SK-N-SH treated with all-trans-retinoic acid at 6 μM for 48 hours (cell line): ENCODE results near the gene WIPF1.

Experiments
- ATAC-seq: fragments of 200-7000 bp; cut with Tn5 transposase; 3 replicates; pipeline ENCODE4 v1.9.1; 2020; ENCODE audit warnings: mild to moderate bottlenecking, moderate library complexity
- ARNTL ChIP-seq: fragments of 450-650 bp; formaldehyde crosslinking; IDR thresholded peaks from 2 replicates; pipeline ENCODE4 v1.5.0; 2020; ENCODE audit warnings: low read depth, mild to moderate bottlenecking, moderate library complexity, borderline replicate concordance
- CSDC2 ChIP-seq: fragments of 250-450 bp; sonication (Bioruptor Pico); IDR thresholded peaks from 2 replicates; pipeline ENCODE4 v1.5.0; 2020; ENCODE audit warnings: mild to moderate bottlenecking, moderate library complexity
- GLIS3 ChIP-seq: fragments of 250-450 bp; sonication (Bioruptor Pico); IDR thresholded peaks from 2 replicates; pipeline ENCODE4 v1.5.0; 2020; ENCODE audit warnings: mild to moderate bottlenecking, moderate library complexity
- OSR1 ChIP-seq: fragments of 250-450 bp; sonication (Bioruptor Pico); IDR thresholded peaks from 2 replicates; pipeline ENCODE4 v1.8.0; 2022; ENCODE audit warnings: moderate library complexity, mild to moderate bottlenecking, inconsistent platforms
- SNAI2 ChIP-seq: fragments of 250-450 bp; sonication (Bioruptor Pico); IDR thresholded peaks from 2 replicates; pipeline ENCODE4 v1.5.0; 2020; ENCODE audit warnings: mild to moderate bottlenecking, moderate library complexity
- TCF4 ChIP-seq: fragments of 250-450 bp; sonication (Bioruptor Pico); IDR thresholded peaks from 2 replicates; pipeline ENCODE4 v1.8.0; 2021; ENCODE audit warnings: mild to moderate bottlenecking, moderate library complexity, borderline replicate concordance
- TOX ChIP-seq: fragments of 250-450 bp; sonication (Bioruptor Pico); IDR thresholded peaks from 2 replicates; pipeline ENCODE4 v1.8.0; 2021; ENCODE audit warnings: mild to moderate bottlenecking, moderate library complexity, borderline replicate concordance
- ZC3H10 ChIP-seq: fragments of 250-450 bp; sonication (Bioruptor Pico); IDR thresholded peaks from 2 replicates; pipeline ENCODE4 v1.5.1; 2021; ENCODE audit warnings: mild to moderate bottlenecking, moderate library complexity
- ZFP3 ChIP-seq: fragments of 250-450 bp; sonication (Bioruptor Pico); IDR thresholded peaks from 2 replicates; pipeline ENCODE4 v1.5.0; 2020; ENCODE audit warnings: mild to moderate bottlenecking, moderate library complexity
- ZNF565 ChIP-seq: fragments of 450-650 bp; formaldehyde crosslinking; conservative IDR thresholded peaks from 2 replicates; pipeline ENCODE4 v1.5.0; 2020; ENCODE audit warnings: low read depth, mild to moderate bottlenecking, moderate library complexity
- ZNF70 ChIP-seq: fragments of 450-650 bp; formaldehyde crosslinking; IDR thresholded peaks from 2 replicates; pipeline ENCODE4 v1.5.0; 2020; ENCODE audit warnings: mild to moderate bottlenecking, moderate library complexity
- TF ChIP-seq, protein P1 (sequence below): fragments of 250-450 bp; sonication (Bioruptor Pico); IDR thresholded peaks from 2 replicates; pipeline ENCODE4 v1.5.1; 2020; ENCODE audit warnings: low read depth, mild to moderate bottlenecking, moderate library complexity
- TF ChIP-seq, protein P2 (sequence below): fragments of 250-450 bp; sonication (Bioruptor Pico); IDR thresholded peaks from 2 replicates; pipeline ENCODE4 v1.8.0; 2020; ENCODE audit warnings: mild to moderate bottlenecking, moderate library complexity, borderline replicate concordance
- TF ChIP-seq, protein P3 (sequence below): fragments of 250-450 bp; sonication (Bioruptor Pico); IDR thresholded peaks from 2 replicates; pipeline ENCODE4 v1.8.0; 2021; ENCODE audit warnings: low read depth, mild to moderate bottlenecking, moderate library complexity, borderline replicate concordance
- TF ChIP-seq, protein P4 (sequence below): fragments of 250-450 bp; sonication (Bioruptor Pico); IDR thresholded peaks from 2 replicates; pipeline ENCODE4 v1.5.1; 2021; ENCODE audit warnings: mild to moderate bottlenecking, moderate library complexity
- TF ChIP-seq, protein P5 (sequence below): fragments of 250-450 bp; sonication (Bioruptor Pico); IDR thresholded peaks from 2 replicates; pipeline ENCODE4 v1.5.0; 2020; ENCODE audit warnings: mild to moderate bottlenecking, moderate library complexity

The WIPF1 gene

DNA sequence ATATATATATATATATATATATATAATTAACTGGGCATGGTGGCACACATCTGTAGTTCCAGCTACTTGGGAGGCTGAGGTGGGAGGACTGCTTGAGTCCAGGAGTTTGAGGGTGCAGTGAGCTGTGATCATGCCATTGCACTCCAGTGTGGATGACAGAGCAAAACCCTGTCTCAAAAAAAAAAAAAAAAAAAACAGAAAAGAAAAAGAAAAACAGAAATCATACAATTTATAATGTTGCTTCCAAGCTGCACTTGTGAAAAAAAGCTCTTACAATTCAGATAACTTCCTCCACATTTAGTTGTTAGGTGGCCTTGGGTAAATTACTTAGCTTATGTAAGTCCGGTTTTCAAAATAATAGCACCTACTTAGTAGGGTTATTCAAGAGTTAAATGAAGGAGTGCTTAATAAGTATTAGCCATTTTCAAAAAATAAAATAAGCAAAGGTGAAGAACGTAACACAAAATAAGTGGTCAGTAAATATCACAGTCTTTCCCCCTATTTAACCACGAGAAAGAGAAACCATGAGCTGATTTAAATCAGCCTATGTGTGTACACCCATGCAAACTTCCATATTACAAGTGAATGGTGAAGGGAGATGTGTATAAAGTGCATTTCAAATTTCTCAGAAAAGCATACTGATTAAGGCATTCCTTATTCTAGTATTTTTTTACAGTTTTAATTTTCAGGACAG, 2.3 kb downstream of the WIPF1 start:
- ATAC-seq, result peak; percentile 6; the same call in 2 of the 3 replicates

DNA sequence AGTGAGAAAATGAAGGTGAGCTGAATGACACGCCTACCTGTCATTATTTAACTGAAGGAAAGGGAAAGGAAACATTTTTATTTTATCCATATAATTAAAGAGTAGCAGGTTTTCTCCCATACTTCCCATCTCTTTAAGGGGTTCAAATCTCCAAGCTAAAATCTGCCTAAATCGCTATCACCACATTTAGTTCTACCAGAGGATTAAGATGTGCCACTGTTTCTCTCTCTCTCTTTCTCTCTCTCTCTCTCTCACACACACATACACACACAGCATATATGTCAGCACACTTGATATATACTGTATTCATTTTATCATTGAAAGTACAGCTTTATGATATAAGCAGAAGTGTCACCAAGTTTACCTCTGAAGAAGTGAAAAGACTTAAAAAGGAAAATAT, 3.1 kb downstream of the WIPF1 start:
- no peak for ATAC-seq
- TF ChIP-seq, protein P1, sequence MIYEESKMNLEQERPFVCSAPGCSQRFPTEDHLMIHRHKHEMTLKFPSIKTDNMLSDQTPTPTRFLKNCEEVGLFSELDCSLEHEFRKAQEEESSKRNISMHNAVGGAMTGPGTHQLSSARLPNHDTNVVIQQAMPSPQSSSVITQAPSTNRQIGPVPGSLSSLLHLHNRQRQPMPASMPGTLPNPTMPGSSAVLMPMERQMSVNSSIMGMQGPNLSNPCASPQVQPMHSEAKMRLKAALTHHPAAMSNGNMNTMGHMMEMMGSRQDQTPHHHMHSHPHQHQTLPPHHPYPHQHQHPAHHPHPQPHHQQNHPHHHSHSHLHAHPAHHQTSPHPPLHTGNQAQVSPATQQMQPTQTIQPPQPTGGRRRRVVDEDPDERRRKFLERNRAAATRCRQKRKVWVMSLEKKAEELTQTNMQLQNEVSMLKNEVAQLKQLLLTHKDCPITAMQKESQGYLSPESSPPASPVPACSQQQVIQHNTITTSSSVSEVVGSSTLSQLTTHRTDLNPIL (CRISPR knock-in tag), result no peak
- TF ChIP-seq, protein P2, sequence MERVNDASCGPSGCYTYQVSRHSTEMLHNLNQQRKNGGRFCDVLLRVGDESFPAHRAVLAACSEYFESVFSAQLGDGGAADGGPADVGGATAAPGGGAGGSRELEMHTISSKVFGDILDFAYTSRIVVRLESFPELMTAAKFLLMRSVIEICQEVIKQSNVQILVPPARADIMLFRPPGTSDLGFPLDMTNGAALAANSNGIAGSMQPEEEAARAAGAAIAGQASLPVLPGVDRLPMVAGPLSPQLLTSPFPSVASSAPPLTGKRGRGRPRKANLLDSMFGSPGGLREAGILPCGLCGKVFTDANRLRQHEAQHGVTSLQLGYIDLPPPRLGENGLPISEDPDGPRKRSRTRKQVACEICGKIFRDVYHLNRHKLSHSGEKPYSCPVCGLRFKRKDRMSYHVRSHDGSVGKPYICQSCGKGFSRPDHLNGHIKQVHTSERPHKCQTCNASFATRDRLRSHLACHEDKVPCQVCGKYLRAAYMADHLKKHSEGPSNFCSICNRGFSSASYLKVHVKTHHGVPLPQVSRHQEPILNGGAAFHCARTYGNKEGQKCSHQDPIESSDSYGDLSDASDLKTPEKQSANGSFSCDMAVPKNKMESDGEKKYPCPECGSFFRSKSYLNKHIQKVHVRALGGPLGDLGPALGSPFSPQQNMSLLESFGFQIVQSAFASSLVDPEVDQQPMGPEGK, result no peak
- no peak for TF ChIP-seq TCF4 (CRISPR knock-in tag)
- TF ChIP-seq SNAI2, result no peak
- TF ChIP-seq ZFP3 (CRISPR knock-in tag), result no peak
- no peak for TF ChIP-seq ZNF565
- no peak for TF ChIP-seq ZC3H10 (CRISPR knock-in tag)
- no peak for TF ChIP-seq ZNF70 (CRISPR knock-in tag)
- no peak for TF ChIP-seq GLIS3 (CRISPR knock-in tag)
- no peak for TF ChIP-seq ARNTL (CRISPR knock-in tag)
- TF ChIP-seq, protein P3, sequence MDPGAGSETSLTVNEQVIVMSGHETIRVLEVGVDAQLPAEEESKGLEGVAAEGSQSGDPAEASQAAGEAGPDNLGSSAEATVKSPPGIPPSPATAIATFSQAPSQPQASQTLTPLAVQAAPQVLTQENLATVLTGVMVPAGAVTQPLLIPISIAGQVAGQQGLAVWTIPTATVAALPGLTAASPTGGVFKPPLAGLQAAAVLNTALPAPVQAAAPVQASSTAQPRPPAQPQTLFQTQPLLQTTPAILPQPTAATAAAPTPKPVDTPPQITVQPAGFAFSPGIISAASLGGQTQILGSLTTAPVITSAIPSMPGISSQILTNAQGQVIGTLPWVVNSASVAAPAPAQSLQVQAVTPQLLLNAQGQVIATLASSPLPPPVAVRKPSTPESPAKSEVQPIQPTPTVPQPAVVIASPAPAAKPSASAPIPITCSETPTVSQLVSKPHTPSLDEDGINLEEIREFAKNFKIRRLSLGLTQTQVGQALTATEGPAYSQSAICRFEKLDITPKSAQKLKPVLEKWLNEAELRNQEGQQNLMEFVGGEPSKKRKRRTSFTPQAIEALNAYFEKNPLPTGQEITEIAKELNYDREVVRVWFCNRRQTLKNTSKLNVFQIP (CRISPR knock-in tag), result no peak
- TF ChIP-seq, protein P4, sequence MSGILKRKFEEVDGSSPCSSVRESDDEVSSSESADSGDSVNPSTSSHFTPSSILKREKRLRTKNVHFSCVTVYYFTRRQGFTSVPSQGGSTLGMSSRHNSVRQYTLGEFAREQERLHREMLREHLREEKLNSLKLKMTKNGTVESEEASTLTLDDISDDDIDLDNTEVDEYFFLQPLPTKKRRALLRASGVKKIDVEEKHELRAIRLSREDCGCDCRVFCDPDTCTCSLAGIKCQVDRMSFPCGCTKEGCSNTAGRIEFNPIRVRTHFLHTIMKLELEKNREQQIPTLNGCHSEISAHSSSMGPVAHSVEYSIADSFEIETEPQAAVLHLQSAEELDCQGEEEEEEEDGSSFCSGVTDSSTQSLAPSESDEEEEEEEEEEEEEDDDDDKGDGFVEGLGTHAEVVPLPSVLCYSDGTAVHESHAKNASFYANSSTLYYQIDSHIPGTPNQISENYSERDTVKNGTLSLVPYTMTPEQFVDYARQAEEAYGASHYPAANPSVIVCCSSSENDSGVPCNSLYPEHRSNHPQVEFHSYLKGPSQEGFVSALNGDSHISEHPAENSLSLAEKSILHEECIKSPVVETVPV (CRISPR knock-in tag), result no peak
- TF ChIP-seq CSDC2, result no peak

More for the DNA sequence above, 2.3 kb downstream of the WIPF1 start:
- TF ChIP-seq ZFP3 (CRISPR knock-in tag) (no peak), OSR1 (CRISPR knock-in tag) (no peak), ZNF565 (no peak), ZNF70 (CRISPR knock-in tag) (no peak), ZC3H10 (CRISPR knock-in tag) (no peak), TOX (CRISPR knock-in tag) (no peak)
- TF ChIP-seq, protein P3 (CRISPR knock-in tag), result no peak
- TF ChIP-seq, protein P4 (CRISPR knock-in tag), result no peak
- TF ChIP-seq, protein P1 (CRISPR knock-in tag), result no peak
- TF ChIP-seq, protein P5, sequence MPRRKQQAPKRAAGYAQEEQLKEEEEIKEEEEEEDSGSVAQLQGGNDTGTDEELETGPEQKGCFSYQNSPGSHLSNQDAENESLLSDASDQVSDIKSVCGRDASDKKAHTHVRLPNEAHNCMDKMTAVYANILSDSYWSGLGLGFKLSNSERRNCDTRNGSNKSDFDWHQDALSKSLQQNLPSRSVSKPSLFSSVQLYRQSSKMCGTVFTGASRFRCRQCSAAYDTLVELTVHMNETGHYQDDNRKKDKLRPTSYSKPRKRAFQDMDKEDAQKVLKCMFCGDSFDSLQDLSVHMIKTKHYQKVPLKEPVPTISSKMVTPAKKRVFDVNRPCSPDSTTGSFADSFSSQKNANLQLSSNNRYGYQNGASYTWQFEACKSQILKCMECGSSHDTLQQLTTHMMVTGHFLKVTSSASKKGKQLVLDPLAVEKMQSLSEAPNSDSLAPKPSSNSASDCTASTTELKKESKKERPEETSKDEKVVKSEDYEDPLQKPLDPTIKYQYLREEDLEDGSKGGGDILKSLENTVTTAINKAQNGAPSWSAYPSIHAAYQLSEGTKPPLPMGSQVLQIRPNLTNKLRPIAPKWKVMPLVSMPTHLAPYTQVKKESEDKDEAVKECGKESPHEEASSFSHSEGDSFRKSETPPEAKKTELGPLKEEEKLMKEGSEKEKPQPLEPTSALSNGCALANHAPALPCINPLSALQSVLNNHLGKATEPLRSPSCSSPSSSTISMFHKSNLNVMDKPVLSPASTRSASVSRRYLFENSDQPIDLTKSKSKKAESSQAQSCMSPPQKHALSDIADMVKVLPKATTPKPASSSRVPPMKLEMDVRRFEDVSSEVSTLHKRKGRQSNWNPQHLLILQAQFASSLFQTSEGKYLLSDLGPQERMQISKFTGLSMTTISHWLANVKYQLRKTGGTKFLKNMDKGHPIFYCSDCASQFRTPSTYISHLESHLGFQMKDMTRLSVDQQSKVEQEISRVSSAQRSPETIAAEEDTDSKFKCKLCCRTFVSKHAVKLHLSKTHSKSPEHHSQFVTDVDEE (CRISPR knock-in tag), result no peak
